ENCODE measurements around the gene ENAH.

Gene ENAH

GRCh38 chr1:225498549-225499136 is 154.3 kb downstream of the ENAH start:
- DNase-seq (ENCODE audit: low spot score) = no peak

GRCh38 chr1:225494789-225495359 is 158.0 kb downstream of the ENAH start:
- no peak for DNase-seq (ENCODE audit: low spot score)

- no peak for DNase-seq (ENCODE audit: low spot score)
These were observed 159.2 kb downstream of the ENAH start for GRCh38 chr1:225493591-225494246.

GRCh38 chr1:225488676-225489075 is 164.2 kb downstream of the ENAH start:
- DNase-seq (ENCODE audit: low spot score) = no peak

GRCh38 chr1:225486856-225487255 is 166.1 kb downstream of the ENAH start:
- no peak for DNase-seq (ENCODE audit: low spot score)

GRCh38 chr1:225485991-225486530 is 166.9 kb downstream of the ENAH start:
- DNase-seq (ENCODE audit: low spot score) = no peak

GRCh38 chr1:225485226-225485625 is 167.7 kb downstream of the ENAH start:
- no peak for DNase-seq (ENCODE audit: low spot score)

- DNase-seq (ENCODE audit: low spot score) = no peak
These were observed 168.2 kb downstream of the ENAH start for GRCh38 chr1:225484657-225485214.

- DNase-seq (ENCODE audit: low spot score) = no peak
These were observed 168.9 kb downstream of the ENAH start for GRCh38 chr1:225483818-225484656.

GRCh38 chr1:225482421-225482950 is 170.4 kb downstream of the ENAH start:
- DNase-seq (ENCODE audit: low spot score) = no peak

- no peak for DNase-seq (ENCODE audit: low spot score)
These were observed 171.2 kb downstream of the ENAH start for GRCh38 chr1:225481738-225482137.

GRCh38 chr1:225480825-225481434 is 172.0 kb downstream of the ENAH start:
- DNase-seq (ENCODE audit: low spot score) = peak; percentile 54

- DNase-seq (ENCODE audit: low spot score) = no peak
These were observed 172.8 kb downstream of the ENAH start for GRCh38 chr1:225479996-225480720.

- DNase-seq (ENCODE audit: low spot score) = no peak
These were observed 173.6 kb downstream of the ENAH start for GRCh38 chr1:225479341-225479740.

GRCh38 chr1:225477296-225477911 is 175.5 kb downstream of the ENAH start:
- no peak for DNase-seq (ENCODE audit: low spot score)

- DNase-seq (ENCODE audit: low spot score) = no peak
These were observed 176.4 kb downstream of the ENAH start for GRCh38 chr1:225476538-225476988.

- no peak for DNase-seq (ENCODE audit: low spot score)
These were observed 176.8 kb downstream of the ENAH start for GRCh38 chr1:225476100-225476511.

- peak; percentile 63 for DNase-seq (ENCODE audit: low spot score)
These were observed 177.7 kb downstream of the ENAH start for GRCh38 chr1:225474986-225475820.
